SIG-M5 treated with dmso at 0.1 percent for 504 hours (cell line): ENCODE measurements around the gene VPS33A.
"Not testable (repeated sequence)": the region's sequence is repeated elsewhere in the genome, so short reads cannot be mapped to it uniquely, and the experiment has no call there.

Experiments
- DNase-seq: peaks from one replicate; lab custom pipeline; 2025; ENCODE audit not compliant: unreplicated experiment; lab: John Stamatoyannopoulos, UW

VPS33A gene

GRCh38 chr12:122205053-122205925 is 61.0 kb downstream of the VPS33A start:
- DNase-seq = no peak

GRCh38 chr12:122204167-122205052 is 61.9 kb downstream of the VPS33A start:
- no peak for DNase-seq

GRCh38 chr12:122203301-122204166 is 62.8 kb downstream of the VPS33A start, which contains the start of gene B3GNT4:
B3GNT4 (plus strand) TSS chr12:122203709; CDS start chr12:122204619, 910 bp downstream.
- DNase-seq = no peak

GRCh38 chr12:122202811-122203210 is 63.5 kb downstream of the VPS33A start:
- not testable (repeated sequence) for DNase-seq

- no peak for DNase-seq
Observed at GRCh38 chr12:122202017-122202416, 64.3 kb downstream of the VPS33A start.

GRCh38 chr12:122201381-122201780 is 64.9 kb downstream of the VPS33A start:
- no peak for DNase-seq

- DNase-seq = no peak
Observed at GRCh38 chr12:122200541-122201175, 65.6 kb downstream of the VPS33A start.

GRCh38 chr12:122199484-122200355 is 66.6 kb downstream of the VPS33A start:
- no peak for DNase-seq

- no peak for DNase-seq
Observed at GRCh38 chr12:122197612-122197966, 68.7 kb downstream of the VPS33A start.

- DNase-seq = no peak
Observed at GRCh38 chr12:122195405-122195804, 70.9 kb downstream of the VPS33A start.

- DNase-seq = no peak
Observed at GRCh38 chr12:122194804-122195203, 71.5 kb downstream of the VPS33A start.

- DNase-seq = no peak
Observed at GRCh38 chr12:122192441-122192840, 73.9 kb downstream of the VPS33A start.

- DNase-seq = peak; percentile 66
Observed at GRCh38 chr12:122190842-122191668, 75.2 kb downstream of the VPS33A start.

GRCh38 chr12:122189626-122190475 is 76.4 kb downstream of the VPS33A start:
- no peak for DNase-seq

- DNase-seq = no peak
Observed at GRCh38 chr12:122187466-122187865, 78.8 kb downstream of the VPS33A start.

- DNase-seq = no peak
Observed at GRCh38 chr12:122185494-122186082, 80.7 kb downstream of the VPS33A start.

- no peak for DNase-seq
Observed at GRCh38 chr12:122185079-122185478, 81.2 kb downstream of the VPS33A start.
